MM.1S (cell line): ENCODE results near the gene CLEC4M.
"Not testable (repeated sequence)": the region's sequence is repeated elsewhere in the genome, so short reads cannot be mapped to it uniquely, and the experiment has no call there.

Experiments used
- DNase-seq: peaks from one replicate; pipeline ENCODE4 v3.0.0-alpha.2; 2015
- H2AFZ ChIP-seq: fragments of 300-600 bp; sonication (generic); 2 replicates; pipeline ENCODE4 v1.6.0; 2016; ENCODE audit warnings: antibody characterized with exemption, low read length
- H3F3A ChIP-seq: fragments of 300-600 bp; sonication (generic); 2 replicates; pipeline ENCODE4 v1.6.1; 2016; ENCODE audit warnings: mild to moderate bottlenecking, antibody characterized with exemption, low read length, moderate library complexity, mixed read lengths; ENCODE audit not compliant: insufficient read depth
- H3K27ac ChIP-seq: fragments of 300-600 bp; sonication (generic); 2 replicates; pipeline ENCODE4 v1.5.1; 2016; ENCODE audit warnings: mild to moderate bottlenecking, low read length
- H3K27me3 ChIP-seq: fragments of 300-600 bp; sonication (generic); replicated peaks from 2 replicates; pipeline ENCODE4 v1.6.0; 2016; ENCODE audit warnings: low read length; ENCODE audit not compliant: insufficient read depth
- H3K36me3 ChIP-seq: fragments of 300-600 bp; sonication (generic); replicated peaks from 2 replicates; pipeline ENCODE4 v1.6.1; 2016; ENCODE audit warnings: mild to moderate bottlenecking, low read length, mixed read lengths; ENCODE audit not compliant: insufficient read depth
- H3K4me1 ChIP-seq: fragments of 300-600 bp; sonication (generic); 2 replicates; pipeline ENCODE4 v1.6.1; 2016; ENCODE audit warnings: low read length, mixed read lengths
- H3K4me2 ChIP-seq: fragments of 300-600 bp; sonication (generic); 2 replicates; pipeline ENCODE4 v1.6.0; 2016; ENCODE audit warnings: low read depth, low read length
- H3K4me3 ChIP-seq: fragments of 300-600 bp; sonication (generic); 2 replicates; pipeline ENCODE4 v1.5.1; 2016; ENCODE audit warnings: low read length, mixed read lengths
- H3K79me2 ChIP-seq: fragments of 300-600 bp; sonication (generic); 2 replicates; pipeline ENCODE4 v1.6.1; 2016; ENCODE audit warnings: mixed run types, low read length, mixed read lengths
- H3K9ac ChIP-seq: fragments of 300-600 bp; sonication (generic); 2 replicates; pipeline ENCODE4 v1.6.1; 2016; ENCODE audit warnings: low read length, mixed read lengths
- H3K9me2 ChIP-seq: fragments of 300-600 bp; sonication (generic); replicated peaks from 2 replicates; pipeline ENCODE4 v1.6.1; 2016; ENCODE audit warnings: mild to moderate bottlenecking, low read length, mixed read lengths; ENCODE audit not compliant: insufficient read depth
- H3K9me3 ChIP-seq: fragments of 300-600 bp; sonication (generic); replicated peaks from 2 replicates; pipeline ENCODE4 v1.6.1; 2016; ENCODE audit warnings: mild to moderate bottlenecking, low read length, mixed read lengths; ENCODE audit not compliant: insufficient read depth
- H4K20me1 ChIP-seq: fragments of 300-600 bp; sonication (generic); 2 replicates; pipeline ENCODE4 v1.6.1; 2016; ENCODE audit warnings: mild to moderate bottlenecking, low read length, moderate library complexity, mixed read lengths; ENCODE audit not compliant: insufficient read depth
- CTCF ChIP-seq: fragments of 300-600 bp; sonication (generic); IDR thresholded peaks from 2 replicates; pipeline ENCODE4 v1.5.1; 2016; ENCODE audit warnings: antibody characterized with exemption, low read length, mixed read lengths
- EZH2 ChIP-seq: fragments of 300-600 bp; sonication (generic); optimal IDR thresholded peaks from 2 replicates; pipeline ENCODE3; 2017; ENCODE audit warnings: low read depth, mild to moderate bottlenecking, antibody characterized with exemption, low read length, mixed read lengths
- EZH2phosphoT487 ChIP-seq: fragments of 300-600 bp; sonication (generic); IDR thresholded peaks from 2 replicates; pipeline ENCODE4 v1.6.1; 2018; ENCODE audit warnings: antibody characterized with exemption, low read length

CLEC4M gene

DNA sequence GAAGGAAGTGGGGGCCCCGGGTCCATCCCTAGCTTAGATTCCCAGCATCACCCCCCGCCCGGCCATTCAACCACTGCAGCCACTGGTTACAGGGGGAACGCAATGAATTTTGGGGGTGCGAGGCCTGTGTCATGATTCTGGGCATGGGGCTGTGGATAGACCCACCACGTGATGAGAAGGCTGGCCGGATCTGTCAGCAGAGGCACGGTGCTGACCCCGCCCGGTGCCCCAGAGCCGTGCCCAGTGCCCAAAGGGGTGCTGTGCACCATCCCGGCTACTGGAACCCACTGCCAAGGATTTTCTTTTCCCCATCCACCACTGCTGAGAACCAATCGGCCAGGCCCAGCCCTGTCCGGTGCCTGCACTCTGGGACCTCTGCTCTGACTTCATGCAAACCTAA, 27.4 kb downstream of the CLEC4M start:
- Histone ChIP-seq H2AFZ (no peak overlapping the region), H3K27me3 (peaks cover 94% of the 10 kb centered on the region), H3F3A (no peaks in the 10 kb centered on the region), H3K4me2 (no peak overlapping the region), H3K9ac (no peak overlapping the region), H3K9me3 (no peaks in the 10 kb centered on the region), H3K27ac (no peak overlapping the region), H3K4me1 (no peaks in the 10 kb centered on the region), H4K20me1 (no peaks in the 10 kb centered on the region), H3K36me3 (no peaks in the 10 kb centered on the region), H3K4me3 (no peak overlapping the region), H3K79me2 (no peaks in the 10 kb centered on the region), H3K9me2 (no peaks in the 10 kb centered on the region)
- TF ChIP-seq CTCF (no peak), EZH2phosphoT487 (no peak), EZH2 (no peak)
- DNase-seq = no peak

GRCh38 chr19:7792281-7792680, 29.2 kb downstream of the CLEC4M start:
- no peak overlapping the region for H3K9ac ChIP-seq
- no peaks in the 10 kb centered on the region for H4K20me1 ChIP-seq
- no peak for DNase-seq
- no peak overlapping the region for H3K27ac ChIP-seq
- no peaks in the 10 kb centered on the region for H3K9me2 ChIP-seq
- no peak overlapping the region for H3K4me3 ChIP-seq
- TF ChIP-seq CTCF (no peak), EZH2 (no peak), EZH2phosphoT487 (no peak)
- H3K4me1 ChIP-seq = no peaks in the 10 kb centered on the region
- no peaks in the 10 kb centered on the region for H3F3A ChIP-seq
- H3K36me3 ChIP-seq = no peaks in the 10 kb centered on the region
- no peak overlapping the region for H3K4me2 ChIP-seq
- no peaks in the 10 kb centered on the region for H3K79me2 ChIP-seq
- peaks cover 96% of the 10 kb centered on the region for H3K27me3 ChIP-seq
- no peaks in the 10 kb centered on the region for H3K9me3 ChIP-seq
- no peak overlapping the region for H2AFZ ChIP-seq

DNA sequence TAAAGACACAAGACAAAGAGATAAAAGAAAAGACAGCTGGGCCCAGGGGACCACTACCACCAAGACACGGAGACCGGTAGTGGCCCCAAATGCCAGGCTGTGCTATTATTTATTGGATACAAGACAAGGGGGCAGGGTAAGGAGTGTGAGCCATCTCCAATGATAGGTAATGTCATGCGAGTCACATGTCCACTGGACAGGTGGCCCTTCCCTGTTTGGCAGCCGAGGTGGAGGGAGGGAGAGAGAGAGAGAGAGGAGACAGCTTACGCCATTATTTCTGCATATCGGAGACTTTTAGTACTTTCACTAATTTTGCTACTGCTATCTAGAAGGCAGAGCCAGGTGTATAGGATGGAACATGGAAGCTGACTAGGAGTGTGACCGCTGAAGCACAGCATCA, 29.7 kb downstream of the CLEC4M start:
- not testable (repeated sequence) for H3K4me1 ChIP-seq, H3K4me2 ChIP-seq, H3F3A ChIP-seq, H3K27ac ChIP-seq, H3K9me2 ChIP-seq, H2AFZ ChIP-seq, H3K9ac ChIP-seq, DNase-seq, H3K9me3 ChIP-seq, H3K36me3 ChIP-seq, H3K4me3 ChIP-seq, H3K79me2 ChIP-seq, H4K20me1 ChIP-seq
- H3K27me3 ChIP-seq = peaks cover 96% of the 10 kb centered on the region

DNA sequence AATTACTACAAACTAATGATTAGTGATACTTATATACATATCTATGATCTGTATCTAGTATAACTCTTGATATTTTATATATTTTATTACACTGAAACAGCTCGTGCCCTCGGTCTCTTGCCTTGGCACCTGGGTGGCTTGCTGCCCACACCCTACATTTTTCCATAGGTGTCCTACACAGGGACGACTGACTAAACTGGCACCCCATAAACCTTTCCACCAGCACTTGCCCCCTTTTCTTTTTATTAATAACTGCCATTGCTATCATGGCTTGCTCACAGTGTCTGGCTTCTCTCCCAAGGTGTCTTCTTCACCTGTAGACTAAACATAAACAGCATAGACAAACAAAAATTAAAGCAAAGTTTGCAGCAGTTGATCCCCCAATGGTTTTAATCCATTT, 30.4 kb downstream of the CLEC4M start:
- Histone ChIP-seq H3K9me3 (no peaks in the 10 kb centered on the region), H3K27me3 (peaks cover 96% of the 10 kb centered on the region), H3K36me3 (no peaks in the 10 kb centered on the region), H3K4me3 (no peak overlapping the region), H3F3A (no peaks in the 10 kb centered on the region), H2AFZ (no peak overlapping the region), H3K9me2 (no peaks in the 10 kb centered on the region), H3K79me2 (no peaks in the 10 kb centered on the region), H3K27ac (no peak overlapping the region), H4K20me1 (no peaks in the 10 kb centered on the region), H3K9ac (no peak overlapping the region), H3K4me2 (no peak overlapping the region), H3K4me1 (no peaks in the 10 kb centered on the region)
- DNase-seq = no peak
- TF ChIP-seq EZH2 (no peak), EZH2phosphoT487 (no peak), CTCF (no peak)
